HepG2 (cell line): ENCODE measurements around the gene MICAL3. TPM values are rescaled to one million over a fixed set of nuclear protein-coding genes. Genes with fewer than 3 reads are reported as not detected.

Experiments used
- ZNF407 ChIP-seq: sonication (generic); formaldehyde crosslinking; IDR thresholded peaks from one replicate; pipeline ENCODE4 v1.5.1; 2020; ENCODE audit warnings: mild to moderate bottlenecking, missing genetic modification reagents; ENCODE audit errors: not compliant biosample characterization
- polyA plus RNA-seq, 8 experiments: library from polyadenylated mRNA; depleted of rRNA in 3 of 8; stranded (reverse) in 7 of 8; unstranded in 1 of 8; fragments of >200 nt; fragmentation: Illumina TruSeq in 4 of 8; extraction: Trizol in 4 of 8; gene quantifications; 2 replicates each; pipeline versions ENCODE4 v1.2.1 to v1.2.3, GENCODE V29; 2011 to 2016; ENCODE audit warnings: low read depth in 4 of 8, missing spikeins in 1 of 8, mixed read lengths in 1 of 8; ENCODE audit not compliant: insufficient read depth in 1 of 8
- total RNA-seq, 5 experiments: library from RNA; depleted of rRNA; stranded (reverse); fragments of >200 nt; fragmentation: Illumina TruSeq; extraction: Trizol; gene quantifications; 2 replicates each; pipeline ENCODE4 v1.2.3, GENCODE V29; 2016; ENCODE audit warnings: low read depth in 1 of 5
- TF ChIP-seq, protein P1 (sequence below): sonication (generic); formaldehyde crosslinking; IDR thresholded peaks from 2 replicates; pipeline ENCODE4 v1.5.1; 2020; ENCODE audit warnings: mild to moderate bottlenecking, missing genetic modification reagents
- TF ChIP-seq, protein P2 (sequence below): sonication (generic); formaldehyde crosslinking; IDR thresholded peaks from 2 replicates; pipeline ENCODE4 v1.4.0; 2020; ENCODE audit warnings: missing genetic modification reagents, borderline replicate concordance

Gene MICAL3
- total and polyA plus RNA-seq, 2 of the 13 experiments (the other 11 are each of a cell fraction or from before 2014, with no cell fraction given): 5.3 to 12.5 TPM

- no peak for TF ChIP-seq ZNF407 (CRISPR knock-in tag)
- TF ChIP-seq, protein P1, sequence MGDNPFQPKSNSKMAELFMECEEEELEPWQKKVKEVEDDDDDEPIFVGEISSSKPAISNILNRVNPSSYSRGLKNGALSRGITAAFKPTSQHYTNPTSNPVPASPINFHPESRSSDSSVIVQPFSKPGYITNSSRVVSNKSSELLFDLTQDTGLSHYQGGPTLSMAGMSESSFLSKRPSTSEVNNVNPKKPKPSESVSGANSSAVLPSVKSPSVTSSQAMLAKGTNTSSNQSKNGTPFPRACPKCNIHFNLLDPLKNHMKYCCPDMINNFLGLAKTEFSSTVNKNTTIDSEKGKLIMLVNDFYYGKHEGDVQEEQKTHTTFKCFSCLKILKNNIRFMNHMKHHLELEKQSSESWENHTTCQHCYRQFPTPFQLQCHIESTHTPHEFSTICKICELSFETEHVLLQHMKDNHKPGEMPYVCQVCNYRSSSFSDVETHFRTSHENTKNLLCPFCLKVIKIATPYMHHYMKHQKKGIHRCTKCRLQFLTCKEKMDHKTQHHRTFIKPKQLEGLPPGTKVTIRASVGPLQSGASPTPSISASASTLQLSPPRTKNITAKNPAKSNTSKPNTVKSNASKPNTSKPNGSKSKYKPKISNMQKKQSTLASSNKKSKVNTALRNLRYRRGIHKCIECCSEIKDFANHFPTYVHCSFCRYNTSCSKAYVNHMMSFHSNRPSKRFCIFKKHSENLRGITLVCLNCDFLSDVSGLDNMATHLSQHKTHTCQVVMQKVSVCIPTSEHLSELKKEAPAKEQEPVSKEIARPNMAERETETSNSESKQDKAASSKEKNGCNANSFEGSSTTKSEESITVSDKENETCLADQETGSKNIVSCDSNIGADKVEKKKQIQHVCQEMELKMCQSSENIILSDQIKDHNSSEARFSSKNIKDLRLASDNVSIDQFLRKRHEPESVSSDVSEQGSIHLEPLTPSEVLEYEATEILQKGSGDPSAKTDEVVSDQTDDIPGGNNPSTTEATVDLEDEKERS: no peak
- TF ChIP-seq, protein P2, sequence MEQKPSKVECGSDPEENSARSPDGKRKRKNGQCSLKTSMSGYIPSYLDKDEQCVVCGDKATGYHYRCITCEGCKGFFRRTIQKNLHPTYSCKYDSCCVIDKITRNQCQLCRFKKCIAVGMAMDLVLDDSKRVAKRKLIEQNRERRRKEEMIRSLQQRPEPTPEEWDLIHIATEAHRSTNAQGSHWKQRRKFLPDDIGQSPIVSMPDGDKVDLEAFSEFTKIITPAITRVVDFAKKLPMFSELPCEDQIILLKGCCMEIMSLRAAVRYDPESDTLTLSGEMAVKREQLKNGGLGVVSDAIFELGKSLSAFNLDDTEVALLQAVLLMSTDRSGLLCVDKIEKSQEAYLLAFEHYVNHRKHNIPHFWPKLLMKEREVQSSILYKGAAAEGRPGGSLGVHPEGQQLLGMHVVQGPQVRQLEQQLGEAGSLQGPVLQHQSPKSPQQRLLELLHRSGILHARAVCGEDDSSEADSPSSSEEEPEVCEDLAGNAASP (CRISPR knock-in tag): no peak
- TF ChIP-seq, all 625 proteins: peak for 0
Measured at GRCh38 chr22:18031695-18032454, 7.5 kb upstream of the MICAL3 start (continued).
